ENCODE data around the gene TMEM100. TPM values are rescaled to one million over a fixed set of nuclear protein-coding genes. Genes with fewer than 3 reads are reported as not detected.

TMEM100 gene
- total and polyA plus RNA-seq, 2 experiments from 2014 or later, result 0.10 to 0.73 TPM

- H3K79me2 ChIP-seq (replicated peaks; ENCODE audit: insufficient read depth), result no peaks in the 10 kb centered on the region
- Mint-ChIP-seq H3K4me1 (no peaks in the 10 kb centered on the region), H3K4me3 (no peak overlapping the region), H3K9me3 (no peaks in the 10 kb centered on the region), H3K27ac (no peak overlapping the region), H3K27me3 (ENCODE audit: insufficient read depth, low read depth, poor library complexity) (no peaks in the 10 kb centered on the region), H3K36me3 (ENCODE audit: low read depth) (no peaks in the 10 kb centered on the region)
- H3K4me1 ChIP-seq (ENCODE audit: insufficient read depth), result no peaks in the 10 kb centered on the region
- ATAC-seq, result no peak
- DNase-seq (ENCODE audit: low spot score), result no peak
- no peaks in the 10 kb centered on the region for H4K20me1 ChIP-seq (replicated peaks; ENCODE audit: insufficient read depth)
- no peaks in the 10 kb centered on the region for H3K27me3 ChIP-seq (ENCODE audit: insufficient read depth)
- no peaks in the 10 kb centered on the region for H3K36me3 ChIP-seq (ENCODE audit: insufficient read depth)
- H3F3A ChIP-seq (replicated peaks; ENCODE audit: low read depth), result no peaks in the 10 kb centered on the region
- no peak overlapping the region for H3K4me3 ChIP-seq
- TF ChIP-seq POLR2AphosphoS5 (IDR thresholded peaks at IDR 0.05; ENCODE audit: low read depth) (no peak), REST (IDR thresholded peaks at IDR 0.05; ENCODE audit: unreplicated experiment) (no peak), ETS1 (IDR thresholded peaks at IDR 0.05) (no peak), JUNB (IDR thresholded peaks at IDR 0.05; ENCODE audit: unreplicated experiment) (no peak), EZH2 (IDR thresholded peaks at IDR 0.05; ENCODE audit: low read depth, unreplicated experiment) (no peak), EZH2phosphoT487 (IDR thresholded peaks at IDR 0.05; ENCODE audit: unreplicated experiment) (no peak), NANOG (IDR thresholded peaks at IDR 0.05; ENCODE audit: borderline replicate concordance) (no peak), ZNF331 (CRISPR knock-in tag; IDR thresholded peaks at IDR 0.05; ENCODE audit: low read depth) (no peak), STAT1 (IDR thresholded peaks at IDR 0.05; ENCODE audit: unreplicated experiment) (no peak), CTCF (conservative IDR thresholded peaks at IDR 0.05; ENCODE audit: low read depth in 2 of 2) (no peak), ZNF114 (CRISPR knock-in tag; IDR thresholded peaks at IDR 0.05) (no peak), ZNF462 (CRISPR knock-in tag; IDR thresholded peaks at IDR 0.05) (no peak), CREB1 (CRISPR knock-in tag; IDR thresholded peaks at IDR 0.05; ENCODE audit: low read depth) (no peak)
- no peak overlapping the region for H2AFZ ChIP-seq
- no peak overlapping the region for H3K4me2 ChIP-seq
- H3K9me2 ChIP-seq (ENCODE audit: insufficient read depth), result no peaks in the 10 kb centered on the region
- no peak overlapping the region for H3K27ac ChIP-seq (ENCODE audit: low read depth)
Observed at GRCh38 chr17:55741356-55741700, 18.7 kb upstream of the TMEM100 start.
